Effector CD8-positive, alpha-beta T cell (primary cell): Measurements from ENCODE around the gene FYN.

Experiments
- DNase-seq: peaks from one replicate; lab custom pipeline; 2025; lab: John Stamatoyannopoulos, UW

FYN gene

DNA sequence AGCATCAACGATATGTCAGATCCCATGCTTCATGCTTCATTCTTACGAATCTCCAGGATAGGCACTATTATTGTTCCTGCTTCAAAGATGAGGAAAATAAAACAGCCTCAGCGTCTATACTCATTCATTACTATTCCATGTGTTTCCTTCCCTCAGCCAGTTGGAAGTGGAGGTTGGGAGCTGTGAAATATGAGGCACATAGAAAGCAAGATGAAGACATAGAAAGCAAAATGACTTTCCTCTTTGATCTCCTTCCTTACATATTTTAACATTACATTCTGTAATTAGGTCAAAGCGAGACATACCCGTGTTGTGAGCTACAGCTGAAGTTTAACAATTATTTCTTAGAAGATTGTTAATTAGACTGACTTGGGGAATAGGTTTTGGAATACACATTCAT, 125.4 kb downstream of the FYN start:
- DNase-seq = no peak

DNA sequence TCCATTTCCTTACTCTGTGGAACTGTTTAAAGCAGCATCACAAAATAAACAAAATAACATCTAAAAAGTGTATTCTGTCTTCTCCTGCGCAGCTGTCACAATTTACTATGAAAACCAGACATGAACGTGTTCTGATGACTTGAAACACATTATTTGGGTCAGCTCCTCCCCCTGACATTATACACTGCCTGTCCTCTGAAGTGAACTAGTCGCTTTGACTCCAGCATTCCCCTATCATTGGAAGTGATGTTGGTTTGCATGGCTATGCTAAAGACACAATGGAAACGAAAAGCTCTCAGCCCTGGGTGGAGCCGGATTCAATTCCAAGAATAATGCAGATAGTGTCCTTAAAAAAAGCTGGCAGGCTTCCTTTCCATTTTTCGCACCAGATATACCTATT, 125.9 kb downstream of the FYN start:
- DNase-seq = no peak

DNA sequence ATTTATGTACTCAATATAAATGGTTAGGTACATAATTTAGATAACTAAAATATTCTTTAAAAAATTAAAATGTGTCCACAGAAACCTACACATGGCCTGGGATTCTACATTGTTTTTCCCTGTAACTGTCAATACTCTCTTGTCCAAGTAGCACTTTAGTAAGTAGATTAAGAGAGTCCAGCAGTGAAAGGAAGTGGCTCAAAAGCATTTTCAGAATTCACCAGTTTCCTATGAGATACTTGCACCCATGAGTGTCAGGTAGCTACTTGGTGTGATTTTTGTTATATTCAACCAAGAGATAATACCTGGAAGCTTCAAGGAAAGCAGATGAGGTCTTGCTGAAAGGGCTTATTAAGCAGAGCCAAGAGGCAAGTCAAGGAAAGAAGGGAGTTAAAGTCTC, 126.3 kb downstream of the FYN start:
- no peak for DNase-seq

DNA sequence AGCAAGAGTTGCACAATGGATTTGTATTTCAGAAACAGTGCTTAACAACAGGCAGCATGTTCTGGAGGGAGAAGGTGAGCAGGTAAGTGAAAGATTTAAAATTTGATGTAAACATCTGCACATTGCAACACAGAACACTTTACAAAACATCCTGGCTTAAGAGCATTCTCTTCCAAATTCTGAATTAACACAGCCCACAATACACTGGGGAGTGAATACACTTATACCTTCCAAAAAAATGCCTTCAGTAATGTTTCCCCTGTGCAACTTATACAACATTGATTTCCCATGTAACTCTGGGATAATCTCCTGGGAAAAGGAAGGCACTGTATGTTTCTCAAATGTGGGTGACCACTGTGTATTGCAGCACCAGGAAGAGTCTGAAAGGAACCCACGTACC, 127.6 kb downstream of the FYN start:
- DNase-seq = no peak

GRCh38 chr6:111745186-111745585, 128.1 kb downstream of the FYN start:
- DNase-seq = no peak

GRCh38 chr6:111743862-111744692, 129.2 kb downstream of the FYN start:
- no peak for DNase-seq

DNA sequence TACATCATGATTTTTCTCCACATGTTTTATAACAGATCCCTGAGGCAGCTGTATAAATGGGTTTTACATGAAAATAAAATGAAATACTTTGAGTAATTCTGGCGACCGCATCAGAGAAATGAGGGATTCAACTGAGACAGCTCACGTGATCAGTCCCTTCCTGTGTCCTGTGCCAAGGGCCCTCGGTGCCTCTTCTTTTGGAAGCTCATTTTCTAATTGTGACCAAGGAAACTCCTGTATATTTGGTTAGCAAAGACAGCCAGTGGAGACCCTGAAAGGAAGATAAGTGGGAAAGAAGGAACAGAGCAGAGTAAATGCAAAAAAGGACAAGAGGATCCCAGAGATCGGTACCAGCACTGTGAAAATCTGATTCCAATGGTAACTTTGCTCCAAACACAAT, 129.9 kb downstream of the FYN start:
- DNase-seq = no peak

DNA sequence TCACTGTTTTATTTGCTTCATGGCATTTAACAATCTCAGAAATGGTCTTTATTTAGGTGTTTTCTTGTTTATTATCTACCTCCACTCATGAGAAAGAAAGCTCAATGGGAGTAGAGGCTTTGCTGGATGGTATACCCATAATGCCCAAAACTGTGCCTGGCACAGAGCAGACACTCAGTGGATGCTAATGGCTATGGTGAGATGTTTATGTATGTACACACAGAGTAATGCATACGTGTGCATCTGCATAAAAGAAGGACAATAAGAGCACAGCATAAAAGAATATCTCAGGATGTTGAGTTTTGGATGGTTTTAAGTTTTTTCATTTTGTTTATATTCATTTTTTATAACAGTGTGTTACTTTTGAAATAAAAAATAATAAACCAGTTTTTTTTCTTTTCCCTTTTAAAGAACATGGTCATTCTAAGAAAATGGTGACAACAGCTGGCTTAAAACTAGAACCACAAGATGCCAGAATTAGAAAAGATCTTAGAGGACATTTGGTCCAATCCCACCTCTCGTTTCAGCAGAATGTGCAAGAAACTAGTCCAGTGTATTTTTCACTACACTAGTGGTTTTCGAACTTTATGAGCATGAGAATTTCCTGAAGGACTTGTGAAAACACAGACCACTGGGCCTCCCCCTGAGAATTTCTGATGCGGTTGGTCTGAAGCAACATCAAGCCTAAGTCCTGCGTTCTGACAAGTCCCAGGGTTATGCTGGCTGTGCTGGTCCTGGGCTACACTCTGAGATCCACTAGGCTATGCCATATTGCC, 131.9 kb downstream of the FYN start:
- no peak for DNase-seq

GRCh38 chr6:111740506-111740905, 132.7 kb downstream of the FYN start:
- DNase-seq = no peak

- DNase-seq = no peak
Observed at GRCh38 chr6:111739257-111739696, 134.0 kb downstream of the FYN start.

GRCh38 chr6:111738631-111739030, 134.6 kb downstream of the FYN start:
- no peak for DNase-seq

GRCh38 chr6:111738156-111738555, 135.1 kb downstream of the FYN start:
- DNase-seq = no peak

- DNase-seq = no peak
Observed at GRCh38 chr6:111737065-111737521, 136.2 kb downstream of the FYN start.

- no peak for DNase-seq
Observed at GRCh38 chr6:111736005-111736608, 137.1 kb downstream of the FYN start.

GRCh38 chr6:111734068-111735061, 138.9 kb downstream of the FYN start:
- DNase-seq = no peak

- no peak for DNase-seq
Observed at GRCh38 chr6:111732390-111732789, 140.9 kb downstream of the FYN start.

DNA sequence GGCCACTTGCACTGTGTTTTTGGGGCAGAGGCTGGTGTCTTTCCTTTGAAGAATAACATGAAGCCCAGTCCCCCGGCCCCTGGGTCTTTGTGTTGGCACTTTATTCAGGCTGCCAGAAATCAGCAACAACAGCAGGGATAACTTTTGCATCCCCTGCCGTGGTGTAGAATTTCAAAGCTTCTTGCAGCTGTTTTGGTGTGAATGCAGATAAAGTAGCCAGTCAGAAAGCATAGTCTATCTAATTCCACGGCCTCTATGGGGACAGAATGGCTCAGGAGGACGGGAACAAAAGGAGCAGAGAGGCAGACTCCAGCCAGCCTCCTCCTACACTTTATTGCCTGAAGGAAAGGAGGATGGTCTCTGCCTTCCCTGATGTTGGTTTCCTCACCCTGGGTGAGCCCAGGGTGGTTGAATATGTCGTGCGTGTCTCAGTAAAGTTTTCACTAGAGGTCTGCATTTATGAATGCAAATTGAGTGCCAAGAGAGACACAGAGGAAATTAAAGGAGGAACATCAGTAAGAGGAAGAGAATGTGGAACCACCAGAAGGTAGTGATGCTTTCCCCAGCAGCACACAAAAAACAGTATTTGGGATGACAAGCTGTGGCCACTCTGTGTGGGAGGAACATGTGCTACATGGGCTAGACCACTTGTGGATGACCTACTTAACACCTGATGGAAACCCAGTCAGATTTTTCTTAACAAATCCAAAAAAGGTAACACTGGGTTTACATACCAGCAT, 141.6 kb downstream of the FYN start:
- no peak for DNase-seq

- DNase-seq = no peak
Observed at GRCh38 chr6:111730864-111731263, 142.4 kb downstream of the FYN start.

DNA sequence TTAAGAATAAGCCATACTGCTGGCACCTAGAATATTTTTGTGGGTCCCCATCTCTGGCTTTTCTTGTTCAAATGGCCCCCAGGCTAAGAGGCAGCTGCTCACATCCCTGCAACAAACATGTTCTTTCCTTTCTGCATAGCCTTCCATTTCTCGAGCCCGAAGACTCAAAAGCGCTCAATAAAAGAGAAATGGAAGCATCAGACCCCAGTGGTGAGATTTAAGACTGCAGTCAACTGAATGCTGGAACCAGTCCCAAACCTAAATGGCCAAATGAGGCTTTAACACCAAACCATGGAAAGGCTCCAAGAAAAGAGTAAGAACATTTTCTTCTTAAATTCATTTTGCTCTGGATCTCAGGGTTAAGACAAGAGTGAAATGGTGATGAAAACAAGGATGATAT, 145.4 kb downstream of the FYN start:
- DNase-seq = no peak

DNA sequence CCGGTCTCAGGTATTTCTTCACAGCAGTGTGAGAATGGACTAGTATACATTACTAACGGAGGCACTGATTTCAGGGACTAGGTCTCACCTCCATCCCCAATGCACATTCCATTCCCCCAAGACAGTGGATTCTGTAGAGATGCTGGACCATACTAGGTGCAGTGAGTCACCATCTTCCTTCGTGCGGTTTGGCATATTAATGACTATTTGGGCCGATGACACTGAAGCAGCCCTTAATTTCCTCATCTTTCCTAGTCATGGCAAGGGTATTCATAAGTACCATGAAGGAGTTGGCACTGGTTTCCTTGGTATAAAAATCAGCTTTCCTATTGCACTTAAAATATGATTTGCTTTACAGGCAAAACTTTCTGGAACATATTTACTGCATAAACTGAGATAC, 146.2 kb downstream of the FYN start:
- no peak for DNase-seq
